Camera-type eye (tissue), 1 donor: ENCODE measurements around the gene KIF2B. TPM values are rescaled to one million over a fixed set of nuclear protein-coding genes. Genes with fewer than 3 reads are reported as not detected.

ENCODE experiments used
- total RNA-seq: library from RNA; depleted of rRNA; stranded (reverse); fragments of >200 nt; gene quantifications from one replicate; pipeline ENCODE4 v1.2.3, GENCODE V29; 2014

Gene KIF2B, protein sequence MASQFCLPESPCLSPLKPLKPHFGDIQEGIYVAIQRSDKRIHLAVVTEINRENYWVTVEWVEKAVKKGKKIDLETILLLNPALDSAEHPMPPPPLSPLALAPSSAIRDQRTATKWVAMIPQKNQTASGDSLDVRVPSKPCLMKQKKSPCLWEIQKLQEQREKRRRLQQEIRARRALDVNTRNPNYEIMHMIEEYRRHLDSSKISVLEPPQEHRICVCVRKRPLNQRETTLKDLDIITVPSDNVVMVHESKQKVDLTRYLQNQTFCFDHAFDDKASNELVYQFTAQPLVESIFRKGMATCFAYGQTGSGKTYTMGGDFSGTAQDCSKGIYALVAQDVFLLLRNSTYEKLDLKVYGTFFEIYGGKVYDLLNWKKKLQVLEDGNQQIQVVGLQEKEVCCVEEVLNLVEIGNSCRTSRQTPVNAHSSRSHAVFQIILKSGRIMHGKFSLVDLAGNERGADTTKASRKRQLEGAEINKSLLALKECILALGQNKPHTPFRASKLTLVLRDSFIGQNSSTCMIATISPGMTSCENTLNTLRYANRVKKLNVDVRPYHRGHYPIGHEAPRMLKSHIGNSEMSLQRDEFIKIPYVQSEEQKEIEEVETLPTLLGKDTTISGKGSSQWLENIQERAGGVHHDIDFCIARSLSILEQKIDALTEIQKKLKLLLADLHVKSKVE
- not detected for total RNA-seq

DNA sequence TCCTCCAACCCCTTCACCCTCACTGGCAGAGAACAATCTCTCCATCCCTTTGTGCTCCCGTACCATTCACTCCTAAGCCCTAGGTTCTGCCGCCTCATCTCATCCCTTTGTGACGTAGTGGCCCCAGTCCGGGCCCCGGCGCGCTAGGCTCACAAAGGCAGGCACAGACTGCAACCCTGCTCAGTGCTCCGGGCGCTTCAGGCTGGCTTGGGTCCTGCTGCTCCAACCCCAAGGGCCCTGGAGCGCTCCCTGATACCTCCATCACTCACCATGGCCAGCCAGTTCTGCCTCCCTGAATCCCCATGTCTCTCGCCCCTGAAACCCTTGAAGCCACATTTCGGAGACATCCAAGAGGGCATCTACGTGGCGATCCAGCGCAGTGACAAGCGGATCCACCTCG is at the start of gene KIF2B:
Gene KIF2B, plus strand, starts transcription at position 164 of the 400 bp plus-strand sequence. Its CDS starts 107 bp downstream, at position 271.

